ENCODE data around the gene PDGFRB. TPM values are rescaled to one million over a fixed set of nuclear protein-coding genes. Genes with fewer than 3 reads are reported as not detected.
A peak's percentile ranks its signal among the peaks of the same experiment; 100 is the strongest.

The PDGFRB gene
- total RNA-seq, 1 donor from 2014 or later: 11.5 TPM

DNA sequence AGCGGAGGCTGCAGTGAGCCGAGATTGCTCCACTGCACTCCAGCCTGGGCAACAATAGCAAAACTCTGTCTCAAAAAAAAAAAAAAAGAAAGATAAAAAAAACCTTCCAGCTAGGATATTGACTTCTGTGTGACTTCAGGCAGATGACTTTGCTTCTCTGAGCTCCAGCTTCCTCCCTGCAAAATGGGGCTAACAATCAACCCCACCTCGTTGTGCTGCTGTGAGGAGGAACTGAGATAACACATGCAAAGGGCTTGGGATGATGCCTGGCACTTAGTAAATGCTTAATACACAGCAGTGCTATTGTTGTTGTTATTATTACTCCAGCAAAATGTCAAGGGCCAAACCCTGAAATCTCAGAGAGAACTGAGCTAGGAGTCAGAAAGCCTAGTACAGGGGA, 7.4 kb upstream of the PDGFRB start:
- ATAC-seq: no peak

DNA sequence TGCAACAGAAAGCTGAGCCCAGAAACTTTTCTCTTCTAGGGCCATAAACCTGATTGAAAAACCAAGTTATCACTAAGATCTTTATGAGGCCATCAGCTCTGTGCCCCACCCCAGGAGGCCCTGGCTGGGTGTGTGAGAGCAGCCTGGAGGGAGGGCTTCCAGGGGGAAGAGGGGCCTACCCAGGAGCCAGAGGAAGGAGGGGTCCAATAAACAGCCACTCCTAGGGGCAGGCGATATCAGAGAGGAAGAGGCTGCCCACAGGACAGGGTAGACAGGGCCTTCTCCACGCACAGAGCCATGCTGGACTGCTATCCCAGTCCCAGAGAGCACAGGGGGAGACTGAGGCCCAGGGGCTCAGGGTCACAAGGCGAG, 6.5 kb upstream of the PDGFRB start:
- ATAC-seq: no peak

DNA sequence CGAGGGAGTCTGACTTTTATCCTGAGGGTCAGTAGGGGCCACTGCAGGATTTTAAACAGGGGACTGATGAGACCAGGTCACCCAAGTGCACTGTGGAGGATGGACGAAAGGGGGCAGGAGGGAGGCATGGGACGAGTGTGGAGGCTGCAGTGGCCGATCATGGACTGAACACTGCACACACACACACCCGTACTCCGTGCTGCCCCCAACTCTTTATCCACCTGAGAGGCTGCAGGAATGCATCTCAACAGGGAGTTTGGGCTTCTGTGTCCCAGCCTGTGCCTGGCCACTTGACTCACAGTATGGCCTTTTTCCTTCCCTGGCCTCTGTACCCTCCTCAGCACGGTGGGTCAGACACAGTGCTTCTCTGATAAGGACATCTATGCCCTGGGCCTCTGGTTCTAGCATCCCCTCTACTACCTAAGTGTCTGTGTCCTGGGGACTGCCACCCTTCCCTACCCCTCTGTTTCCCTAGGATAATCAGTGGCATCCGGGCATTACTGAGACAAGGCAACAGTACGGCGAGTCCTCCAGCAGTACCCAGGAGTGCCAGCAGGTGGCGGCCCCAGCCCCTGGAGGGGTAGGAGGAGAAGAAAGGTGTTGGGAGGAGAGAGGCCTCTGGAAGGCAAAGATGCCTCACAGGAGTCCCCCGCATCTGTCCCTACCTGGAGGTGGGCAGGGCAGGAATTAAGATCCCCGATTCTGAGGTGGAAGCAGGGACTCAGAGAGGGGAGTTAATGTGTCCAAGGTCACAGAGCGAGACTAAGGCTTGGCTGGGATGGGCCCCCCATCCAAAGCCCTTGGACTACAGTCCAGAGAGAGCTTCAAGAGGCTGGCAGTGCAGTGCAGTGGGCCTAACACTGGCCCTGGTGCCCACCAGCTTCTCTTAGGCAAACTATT, 5.8 kb upstream of the PDGFRB start:
- peak; percentile 89 for ATAC-seq

DNA sequence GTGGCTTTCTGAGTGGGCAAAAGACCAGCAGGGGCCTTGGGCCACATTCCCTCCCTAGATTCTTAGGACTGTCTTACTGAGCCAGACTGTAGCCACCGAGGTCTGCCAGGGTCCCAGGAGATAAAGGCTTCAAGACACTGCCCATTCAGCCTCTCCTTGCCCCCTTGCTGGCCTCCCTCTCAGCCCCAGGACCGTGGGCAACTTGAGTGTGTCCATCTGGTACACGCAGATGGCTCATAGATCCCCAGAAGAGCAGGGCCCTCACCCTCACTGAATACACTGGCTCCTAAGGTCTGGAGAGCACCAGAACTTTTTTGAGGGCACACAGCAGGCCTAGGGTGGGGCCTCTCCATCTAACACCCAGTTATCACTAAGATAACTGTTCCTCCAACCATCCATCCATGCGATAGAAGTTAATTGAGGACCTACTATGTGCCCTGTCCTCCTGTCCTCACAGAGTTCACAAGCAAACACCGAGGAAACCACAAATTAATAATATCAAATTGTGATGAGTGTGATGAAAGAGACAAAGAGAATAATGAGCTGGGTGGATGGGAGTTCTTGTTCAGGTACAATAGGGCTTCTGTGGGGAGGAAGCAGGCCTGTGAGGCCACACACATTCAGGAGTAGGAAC, 4.9 kb upstream of the PDGFRB start:
- ATAC-seq: no peak

DNA sequence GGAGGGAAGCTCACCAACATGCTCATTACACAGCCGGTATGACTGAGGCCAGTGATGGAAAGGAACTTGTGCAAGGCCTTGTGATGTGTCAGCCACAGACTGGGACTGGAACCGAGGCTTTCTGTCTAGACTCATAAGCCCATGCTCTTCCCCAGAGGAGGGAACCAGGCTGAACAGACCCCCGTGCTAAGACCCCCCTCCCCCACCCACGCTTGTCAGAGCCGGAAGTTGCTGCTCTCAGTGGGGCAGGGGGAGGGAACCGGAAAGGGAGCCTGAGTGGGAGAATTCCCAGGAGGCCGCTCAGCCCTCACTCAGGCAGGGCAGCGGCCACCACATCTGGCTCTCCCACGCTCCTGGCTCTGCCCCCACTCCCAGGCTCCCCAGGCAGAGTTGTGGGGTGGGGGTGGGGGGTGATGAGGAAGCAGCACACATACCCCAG, 4.1 kb upstream of the PDGFRB start:
- ATAC-seq: no peak

DNA sequence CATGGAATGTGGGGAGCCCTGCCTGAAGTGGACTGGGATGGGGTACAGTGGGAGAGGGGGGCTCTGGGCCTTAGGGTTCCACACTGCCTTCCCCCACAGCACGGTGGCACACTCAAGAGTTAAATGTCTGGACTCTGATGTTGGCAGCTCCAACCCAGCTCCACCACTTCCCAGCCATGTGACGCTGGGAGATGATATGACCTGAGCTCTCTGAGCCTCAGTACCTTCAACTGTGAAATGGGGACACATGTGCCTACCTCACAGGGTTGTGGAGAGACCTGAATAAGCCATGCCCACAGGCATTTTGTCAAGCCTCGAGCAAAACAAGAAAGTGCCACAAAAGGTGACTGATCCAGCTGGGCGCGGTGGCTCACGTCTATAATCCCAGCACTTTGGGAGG, 3.4 kb upstream of the PDGFRB start:
- ATAC-seq: no peak

DNA sequence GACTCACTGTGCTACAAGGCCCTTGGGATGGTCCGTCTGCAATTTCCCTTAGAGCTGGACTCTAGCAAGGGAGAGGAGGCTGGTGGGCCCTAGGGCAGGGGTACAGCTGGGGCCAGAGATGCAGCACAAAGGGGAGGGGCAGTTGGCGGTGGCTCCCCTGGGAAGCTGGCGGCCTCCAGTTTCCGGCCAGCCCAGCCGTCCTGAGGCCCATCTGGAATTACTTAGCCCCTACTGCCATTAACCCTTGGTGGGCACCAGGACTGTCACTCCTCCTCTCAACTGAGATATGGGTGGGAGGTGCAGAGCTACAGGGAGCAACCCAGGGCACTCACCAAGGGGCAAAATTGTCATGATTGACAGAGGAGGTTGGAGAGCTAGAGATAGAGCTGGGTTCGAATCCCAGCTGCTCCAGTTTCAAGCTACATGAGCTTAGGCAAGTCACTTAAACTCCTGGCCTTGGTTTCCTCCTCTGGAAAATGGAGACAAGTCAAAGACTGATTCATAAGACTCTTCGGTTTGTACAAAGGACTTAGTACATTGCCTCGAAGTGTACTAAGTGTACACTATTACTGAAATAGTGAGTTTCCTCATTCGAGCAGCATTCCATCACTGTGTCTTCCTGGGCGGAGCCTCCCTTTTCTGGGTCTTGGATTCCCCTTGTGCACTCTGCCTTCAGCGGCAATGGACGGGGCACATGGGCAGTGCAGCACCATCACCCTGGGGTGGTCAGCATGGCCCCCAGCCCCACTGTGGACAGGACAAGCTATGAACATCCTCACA, 2.7 kb upstream of the PDGFRB start:
- no peak for ATAC-seq

DNA sequence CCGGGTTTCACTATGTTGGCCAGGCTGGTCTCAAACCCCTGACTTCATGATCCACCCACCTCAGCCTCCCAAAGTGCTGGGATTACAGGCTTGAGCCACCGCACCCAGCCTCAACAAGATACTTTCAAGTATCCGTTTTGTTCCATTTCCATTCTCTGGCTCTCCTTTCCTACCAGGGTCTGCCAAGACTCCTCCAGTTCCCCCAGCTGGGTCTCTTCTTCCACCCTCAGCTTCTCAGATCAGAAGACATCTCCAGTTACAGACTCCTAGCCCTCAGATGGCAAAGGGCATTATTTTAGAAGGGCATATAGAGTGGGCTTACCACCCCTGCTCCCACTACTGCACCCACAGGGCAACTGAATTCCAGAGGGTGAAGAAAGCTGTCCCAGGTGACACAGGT, 1.5 kb upstream of the PDGFRB start:
- ATAC-seq: no peak

DNA sequence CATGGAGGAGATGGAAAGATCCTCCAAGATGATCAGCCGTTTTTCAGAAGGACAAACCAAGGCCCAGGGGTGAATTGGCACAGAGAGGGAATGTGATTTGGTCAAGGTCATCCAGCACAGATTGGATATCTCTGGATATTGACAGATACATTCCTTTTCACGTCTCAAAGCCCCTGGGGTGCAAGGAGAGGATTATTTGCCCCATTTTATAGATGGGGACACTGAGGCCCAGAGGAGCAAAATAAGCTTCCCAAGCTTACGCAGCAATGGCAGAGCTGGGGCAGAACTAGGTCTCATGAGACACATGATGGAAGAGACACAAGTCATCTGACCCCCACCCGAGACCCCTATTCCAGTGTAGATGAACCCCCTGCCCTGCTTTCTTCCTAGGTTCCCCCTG, 895 bp upstream of the PDGFRB start:
- no peak for ATAC-seq

DNA sequence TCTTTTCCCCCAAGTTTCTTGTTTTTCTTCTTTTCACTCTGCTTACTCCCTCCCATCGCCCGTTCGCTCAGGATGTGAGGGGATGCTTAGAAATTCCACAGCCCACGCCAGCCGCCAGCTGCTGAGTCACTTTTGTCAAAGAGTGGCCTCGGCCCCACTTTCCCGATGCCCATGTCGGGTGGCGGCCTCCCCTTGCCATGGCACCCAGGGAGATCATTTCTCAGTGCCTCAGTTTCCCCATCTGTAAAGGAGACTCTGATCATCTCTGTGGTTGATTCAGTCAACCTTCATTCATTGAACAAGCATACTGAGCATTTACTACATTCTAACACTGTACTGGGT, 353 bp upstream of the PDGFRB start:
- ATAC-seq: no peak

DNA sequence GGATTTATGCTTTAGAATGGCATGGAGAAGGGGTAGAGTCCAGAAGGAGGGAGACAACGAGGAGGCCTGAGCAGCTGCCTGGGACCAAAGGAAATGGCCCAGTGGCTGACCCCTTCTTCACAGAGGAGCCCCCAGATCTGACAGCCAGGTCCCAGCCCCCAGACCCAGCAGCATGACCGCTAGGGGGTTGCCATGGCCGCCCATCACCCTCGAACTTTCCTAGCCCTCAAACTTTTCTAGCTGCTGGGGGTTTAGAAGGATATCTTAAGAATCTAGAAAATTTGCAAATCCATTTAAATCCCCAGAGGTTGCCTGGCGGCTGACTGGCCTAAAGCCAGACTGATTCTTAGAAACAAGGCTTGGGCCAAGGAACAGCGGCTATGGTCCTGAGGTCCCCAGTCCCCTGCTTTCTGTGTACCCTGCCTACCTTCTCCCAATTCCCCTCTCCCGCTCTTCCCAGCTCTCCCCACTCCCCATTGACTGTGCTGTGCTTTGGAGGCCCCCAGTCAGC, 972 bp downstream of the PDGFRB start:
- no peak for ATAC-seq

DNA sequence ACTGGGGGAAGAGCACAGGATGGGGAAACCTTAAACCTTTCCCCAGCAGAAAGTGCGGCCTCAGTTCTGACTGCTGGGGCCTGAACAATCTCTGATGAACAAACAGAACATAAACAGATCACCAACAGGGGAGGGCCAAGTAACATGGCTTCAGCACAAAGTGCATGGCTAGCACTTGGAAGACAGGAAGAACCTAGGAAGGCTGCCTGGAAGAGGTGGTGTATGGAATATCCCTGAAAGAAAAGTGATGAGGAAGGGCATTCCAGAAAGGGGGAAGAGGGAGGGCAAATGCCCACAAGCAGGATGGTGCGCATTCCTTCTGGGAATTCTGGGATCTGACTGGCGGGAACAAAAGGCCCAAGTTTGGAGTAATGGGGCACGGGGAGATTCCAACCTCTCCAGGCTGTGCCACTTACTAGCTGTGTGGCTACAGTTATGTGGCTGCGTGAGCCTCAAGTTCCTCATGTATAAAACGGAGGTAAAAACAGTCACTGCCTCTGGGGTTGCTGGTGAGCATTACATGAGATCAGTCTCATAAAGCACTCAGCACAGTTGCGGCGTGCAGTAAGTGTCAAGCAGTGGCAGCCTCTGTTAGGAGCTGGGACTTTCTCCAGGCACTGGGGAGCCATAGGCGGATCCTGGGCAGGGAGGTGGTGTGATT, 1.6 kb downstream of the PDGFRB start:
- no peak for ATAC-seq

DNA sequence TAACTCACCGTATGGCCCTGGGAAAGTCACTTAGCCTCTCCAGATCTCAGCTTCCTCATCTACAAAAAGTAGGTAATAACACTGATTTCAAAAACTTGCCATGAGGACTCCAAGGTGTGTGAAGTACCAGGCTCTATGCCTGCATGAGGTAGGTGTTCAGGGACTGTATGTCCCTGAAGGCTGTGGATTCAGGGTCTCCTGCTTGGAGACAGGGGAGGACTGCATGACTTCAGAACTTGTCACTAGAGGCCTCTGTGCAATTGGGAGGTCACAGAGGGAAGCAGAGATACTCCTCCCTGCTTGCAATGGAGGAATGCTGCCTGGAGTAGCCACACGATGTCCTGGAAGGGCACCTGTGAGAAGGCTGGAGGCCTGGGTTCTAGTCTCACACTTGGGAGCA, 2.2 kb downstream of the PDGFRB start:
- ATAC-seq: no peak

DNA sequence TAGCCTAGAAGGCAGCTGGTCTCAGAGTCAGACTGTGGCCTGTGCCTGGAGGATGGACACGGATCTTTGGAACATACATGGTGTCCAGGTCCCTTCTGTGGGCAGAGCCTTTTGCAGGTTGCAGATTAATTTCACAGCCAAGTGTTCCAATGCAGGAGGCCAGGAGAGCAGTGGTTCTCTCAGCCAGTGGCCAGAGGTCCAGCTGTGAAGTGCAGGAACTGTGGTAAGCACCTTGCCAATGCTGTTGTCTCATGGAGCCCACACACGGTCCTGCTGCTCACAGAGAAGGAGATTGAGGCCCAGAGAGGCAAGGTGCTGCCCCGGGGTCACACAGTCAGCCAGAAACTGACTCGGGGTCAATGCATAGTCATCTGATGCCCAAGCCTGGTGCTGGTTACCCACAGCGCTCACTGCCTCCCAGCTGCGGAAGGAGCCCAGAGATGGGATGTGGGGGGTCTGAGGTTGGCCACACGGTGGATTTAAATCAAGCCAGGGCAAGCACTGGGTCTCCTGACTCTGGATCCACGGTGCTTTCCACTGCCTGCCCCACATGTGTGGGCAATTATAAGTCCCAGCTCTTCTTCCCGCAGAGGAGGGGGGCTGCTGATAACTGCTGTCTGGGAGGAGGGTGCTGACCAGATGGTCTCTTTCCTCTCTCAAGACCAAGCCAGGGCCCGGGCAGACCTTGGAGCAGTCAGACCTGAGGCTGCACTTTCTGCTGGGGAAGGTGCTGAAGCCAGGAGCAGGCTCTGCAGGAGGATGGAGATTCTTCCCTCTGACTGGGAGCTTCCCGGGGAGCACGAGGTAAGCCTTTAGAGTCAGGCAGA, 2.8 kb downstream of the PDGFRB start:
- no peak for ATAC-seq

DNA sequence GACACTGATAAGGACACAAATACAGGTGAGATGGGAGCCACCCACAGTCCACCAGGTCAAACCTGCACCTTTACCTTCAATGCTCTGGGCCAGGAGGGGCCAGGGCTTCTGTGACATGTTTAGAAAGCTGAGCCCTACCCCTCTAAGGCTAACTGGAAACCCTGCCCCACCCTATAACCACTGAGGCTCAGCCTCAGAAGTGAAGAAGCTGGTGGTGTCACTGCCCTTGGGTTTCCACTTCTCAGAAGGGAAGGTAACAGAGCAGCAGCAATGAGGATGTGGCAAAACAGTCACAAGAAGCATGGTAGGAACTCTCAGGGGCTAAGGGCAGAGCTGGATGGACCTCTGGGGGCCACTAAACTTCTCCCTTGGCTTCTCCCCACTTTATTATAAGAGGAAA, 6.0 kb downstream of the PDGFRB start:
- ATAC-seq: no peak

DNA sequence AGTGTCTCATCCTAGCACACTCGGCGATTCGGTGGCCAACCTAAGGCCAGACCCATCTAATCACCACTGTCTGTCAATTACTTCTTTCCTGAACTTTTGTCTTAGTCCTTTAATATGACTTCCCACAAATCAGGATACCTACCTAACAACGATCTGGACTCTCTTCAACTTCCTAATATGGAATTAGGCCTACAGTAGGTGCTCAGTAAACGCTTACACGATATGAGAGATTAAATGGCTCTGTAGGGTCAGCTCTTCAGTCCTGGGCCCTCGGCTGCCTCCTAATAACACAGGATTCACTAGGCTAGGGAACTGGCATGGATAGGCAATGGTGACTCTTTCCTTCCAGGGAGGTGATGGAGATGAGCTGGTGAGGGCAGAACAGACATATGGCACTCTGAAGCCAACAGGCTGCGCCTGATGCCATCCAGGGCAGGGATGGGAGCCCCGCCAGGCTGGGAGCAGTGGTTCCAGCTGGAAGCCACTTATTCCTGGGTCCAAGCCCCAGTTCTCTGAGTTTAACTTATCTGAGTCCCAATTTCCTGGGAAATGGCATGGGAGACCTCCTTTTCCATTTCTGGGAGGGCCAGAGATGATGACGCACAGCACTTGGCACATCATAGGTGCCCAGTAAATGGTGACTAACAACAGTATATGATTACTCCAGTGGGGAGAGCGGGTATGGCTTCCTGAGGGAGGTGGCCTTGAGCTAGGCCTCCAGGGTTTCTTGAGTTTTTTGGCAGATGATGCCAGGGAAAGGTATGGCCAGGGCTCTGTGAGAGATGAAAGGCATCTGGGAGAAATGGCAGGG, 7.3 kb downstream of the PDGFRB start:
- ATAC-seq: no peak

DNA sequence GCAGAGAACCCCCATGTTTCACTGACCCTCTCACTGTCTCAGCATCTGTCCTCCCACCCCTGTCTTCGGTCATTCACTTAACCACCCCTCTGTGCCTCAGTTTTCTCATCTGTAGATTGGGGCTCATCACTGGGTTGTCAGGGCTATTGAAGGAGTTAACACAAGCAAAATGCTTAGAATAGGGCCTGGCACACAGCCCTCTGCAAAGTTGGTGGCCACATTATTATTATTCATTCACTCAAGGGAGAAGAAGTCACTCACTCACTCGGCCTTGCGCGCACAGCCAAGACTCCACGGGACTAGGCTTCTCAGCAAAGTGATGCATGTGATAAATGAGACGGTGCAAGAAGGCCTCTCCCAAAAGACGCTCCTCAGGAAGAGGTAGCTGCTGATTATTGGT, 8.0 kb downstream of the PDGFRB start:
- ATAC-seq: no peak

DNA sequence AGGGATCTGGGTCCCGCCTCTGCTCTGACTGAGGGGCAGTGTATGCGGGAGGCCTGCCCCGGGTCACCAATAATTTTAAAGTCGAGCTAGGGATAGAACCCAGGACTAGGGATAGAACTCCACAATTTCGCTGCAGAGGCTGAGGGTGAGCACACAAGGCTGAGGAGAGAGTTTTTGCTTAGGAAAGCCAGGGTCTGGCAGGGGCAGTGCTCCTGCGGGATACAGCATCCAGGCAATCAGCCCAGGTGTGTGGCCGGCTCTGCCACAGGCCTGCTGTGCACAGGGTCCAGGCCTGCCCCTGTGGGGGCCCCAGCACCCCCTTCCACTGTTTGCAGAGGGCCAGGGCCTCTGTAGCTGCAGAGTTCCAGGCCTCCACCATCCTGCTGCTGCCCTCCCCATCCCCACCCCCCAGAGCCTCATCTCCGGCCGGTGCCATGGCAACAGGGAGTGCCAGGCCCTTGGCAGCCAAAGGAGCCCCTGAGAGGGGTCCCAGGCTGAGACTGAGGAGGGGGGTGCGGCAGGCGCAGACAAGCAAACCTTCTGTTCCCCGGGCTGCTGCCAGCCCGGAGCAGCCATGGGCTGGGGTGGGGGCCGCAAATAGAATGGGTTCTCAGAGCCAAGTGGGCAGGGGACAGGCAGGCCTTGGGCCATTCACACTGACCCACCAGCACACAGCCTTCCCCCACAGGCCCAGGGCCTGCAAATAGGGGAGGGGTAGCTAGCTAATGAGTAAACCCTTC, 8.6 kb downstream of the PDGFRB start:
- no peak for ATAC-seq

DNA sequence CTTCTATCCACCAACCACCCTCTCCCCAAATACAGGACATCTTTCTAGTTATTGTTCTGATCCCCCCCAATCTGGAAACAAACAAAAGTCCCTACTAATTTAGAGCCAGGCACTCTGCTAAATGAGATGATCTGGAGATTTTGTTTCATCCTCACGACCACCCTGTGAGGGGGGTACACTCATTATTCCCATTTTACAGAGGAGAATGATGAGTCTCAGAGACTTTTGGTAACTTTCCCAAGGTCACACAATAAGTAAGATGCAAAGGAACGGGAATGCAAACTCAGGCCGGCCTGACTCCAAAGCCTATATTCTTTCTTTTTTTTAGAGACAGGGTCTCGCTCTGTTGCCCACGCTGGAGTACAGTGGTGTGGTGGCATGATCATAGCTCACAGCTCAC, 9.4 kb downstream of the PDGFRB start:
- ATAC-seq: no peak

DNA sequence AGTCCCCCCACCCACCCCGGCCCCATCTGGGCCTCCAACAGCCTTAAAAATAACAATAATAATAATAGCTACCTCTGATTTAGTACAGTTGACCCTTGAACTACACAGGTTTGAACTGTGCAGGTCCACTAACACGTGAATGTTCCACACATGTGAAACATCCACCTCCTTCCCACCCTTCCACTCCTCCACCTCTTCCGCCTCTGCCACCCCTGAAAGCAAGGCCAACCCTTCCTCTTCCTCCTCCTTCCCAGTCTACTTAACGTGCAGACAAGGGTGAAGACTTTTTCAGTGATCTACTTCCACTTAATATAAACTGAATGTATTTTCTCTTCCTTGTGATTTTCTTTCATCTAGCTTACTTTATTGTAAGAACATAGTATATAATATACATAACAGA, 10.8 kb downstream of the PDGFRB start:
- ATAC-seq: no peak
